Caco-2 (cell line): ENCODE measurements around the gene ACP5. TPM values are rescaled to one million over a fixed set of nuclear protein-coding genes. Genes with fewer than 3 reads are reported as not detected.
"Not testable (repeated sequence)": the region's sequence is repeated elsewhere in the genome, so short reads cannot be mapped to it uniquely, and the experiment has no call there.

Experiments used
- BruUV-seq: library from RNA; stranded (reverse); fragments of 400-500 nt; replicated peaks from 2 replicates; lab custom pipeline; 2021; lab: Mats Ljungman, UMichigan
- CTCF ChIA-PET: fragments of 300-600 bp; sonication (Branson Sonifier 250); formaldehyde crosslinking; loops from one replicate; lab custom pipeline; 2022; ENCODE audit warnings: antibody characterized with exemption; lab: Charles Lee
- POLR2A ChIA-PET: fragments of 300-600 bp; sonication (Branson Sonifier 250); formaldehyde crosslinking; loops from one replicate; lab custom pipeline; 2022; ENCODE audit warnings: antibody characterized with exemption; lab: Charles Lee
- DNase-seq, 2 experiments: peaks; one replicate each; pipeline versions ENCODE4 v3.0.0 to v3.0.0-alpha.2; 2020 to 2022
- H3K27me3 ChIP-seq: replicated peaks from 2 replicates; pipeline ENCODE4 v1.6.0; 2011; ENCODE audit warnings: low read length; ENCODE audit not compliant: control insufficient read depth, insufficient read depth
- H3K36me3 ChIP-seq: 2 replicates; pipeline ENCODE4 v1.5.1; 2011; ENCODE audit warnings: low read length; ENCODE audit not compliant: control insufficient read depth, insufficient read depth
- H3K4me1 ChIP-seq: fragments of 250-450 bp; sonication (Bioruptor Pico); 2 replicates; pipeline ENCODE4 v1.5.1; 2020; ENCODE audit warnings: mild to moderate bottlenecking
- H3K4me3 ChIP-seq: 2 replicates; pipeline ENCODE4 v1.5.1; 2011; ENCODE audit warnings: low read depth, mild to moderate bottlenecking, control low read depth, low read length
- H3K9me3 ChIP-seq: fragments of 250-450 bp; sonication (Bioruptor Pico); 2 replicates; pipeline ENCODE4 v1.5.1; 2020; ENCODE audit warnings: mild to moderate bottlenecking, moderate library complexity
- H3K27ac Mint-ChIP-seq: one replicate; pipeline ENCODE4 v1.8.0; 2022; ENCODE audit warnings: mixed read lengths; ENCODE audit not compliant: unreplicated experiment
- H3K27me3 Mint-ChIP-seq: one replicate; pipeline ENCODE4 v1.8.0; 2022; ENCODE audit warnings: mixed read lengths; ENCODE audit not compliant: insufficient read depth, unreplicated experiment
- H3K36me3 Mint-ChIP-seq: one replicate; pipeline ENCODE4 v1.8.0; 2022; ENCODE audit warnings: mild to moderate bottlenecking, mixed read lengths; ENCODE audit not compliant: insufficient read depth, unreplicated experiment
- H3K4me1 Mint-ChIP-seq: one replicate; pipeline ENCODE4 v1.8.0; 2022; ENCODE audit warnings: low read depth, mixed read lengths; ENCODE audit not compliant: unreplicated experiment
- H3K4me3 Mint-ChIP-seq: one replicate; pipeline ENCODE4 v1.8.0; 2022; ENCODE audit warnings: mild to moderate bottlenecking, moderate library complexity, mixed read lengths; ENCODE audit not compliant: unreplicated experiment
- H3K9me3 Mint-ChIP-seq: one replicate; pipeline ENCODE4 v1.8.0; 2022; ENCODE audit warnings: mixed read lengths; ENCODE audit not compliant: unreplicated experiment
- intact Hi-C: fragments of 100-400 bp; cut with micrococcal nuclease; formaldehyde crosslinking; loops from one replicate; pipeline ENCODE4 v1.10.0; 2022; ENCODE audit not compliant: unreplicated experiment
- total RNA-seq: library from RNA; stranded (reverse); gene quantifications from 2 replicates; pipeline ENCODE4 v1.2.3, GENCODE V29; 2022
- TF ChIP-seq, protein P1 (sequence below), 2 experiments: fragments of 200-600 bp in 1 of 2; IDR thresholded peaks; 1 replicate in 1 of 2; 2 replicates in 1 of 2; pipeline versions ENCODE4 v1.5.1 to v1.8.0; 2011 to 2022; ENCODE audit warnings: antibody characterized with exemption in 1 of 2, control low read depth in 1 of 2, inconsistent platforms in 1 of 2, low read depth in 1 of 2, low read length in 1 of 2, mild to moderate bottlenecking in 1 of 2, moderate library complexity in 1 of 2; ENCODE audit not compliant: insufficient read depth in 1 of 2, severe bottlenecking in 1 of 2, unreplicated experiment in 1 of 2

Gene ACP5
- total RNA-seq, 1 experiment from 2014 or later: 0.48 TPM

DNA sequence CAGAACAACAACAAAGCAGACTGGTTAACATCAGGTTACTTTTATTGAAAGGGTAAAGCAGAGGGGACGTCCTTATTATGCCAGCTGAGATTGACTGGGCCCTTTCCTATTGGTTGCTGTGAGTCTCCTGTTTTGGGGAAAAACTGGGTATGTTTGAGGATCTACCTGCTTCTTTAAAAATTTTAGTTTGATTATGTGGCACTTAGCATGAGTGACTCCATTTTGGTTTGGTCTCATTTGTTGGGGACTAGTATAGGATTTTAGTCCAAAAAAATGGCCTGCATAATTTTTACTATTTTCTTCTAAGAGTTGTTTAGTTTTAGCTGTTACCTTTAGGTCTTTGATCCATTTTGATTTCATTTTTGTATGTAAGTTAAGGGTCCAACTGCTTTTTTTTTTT, 34.3 kb upstream of the ACP5 start:
- BruUV-seq: no TSS peak
- TF ChIP-seq, protein P1, sequence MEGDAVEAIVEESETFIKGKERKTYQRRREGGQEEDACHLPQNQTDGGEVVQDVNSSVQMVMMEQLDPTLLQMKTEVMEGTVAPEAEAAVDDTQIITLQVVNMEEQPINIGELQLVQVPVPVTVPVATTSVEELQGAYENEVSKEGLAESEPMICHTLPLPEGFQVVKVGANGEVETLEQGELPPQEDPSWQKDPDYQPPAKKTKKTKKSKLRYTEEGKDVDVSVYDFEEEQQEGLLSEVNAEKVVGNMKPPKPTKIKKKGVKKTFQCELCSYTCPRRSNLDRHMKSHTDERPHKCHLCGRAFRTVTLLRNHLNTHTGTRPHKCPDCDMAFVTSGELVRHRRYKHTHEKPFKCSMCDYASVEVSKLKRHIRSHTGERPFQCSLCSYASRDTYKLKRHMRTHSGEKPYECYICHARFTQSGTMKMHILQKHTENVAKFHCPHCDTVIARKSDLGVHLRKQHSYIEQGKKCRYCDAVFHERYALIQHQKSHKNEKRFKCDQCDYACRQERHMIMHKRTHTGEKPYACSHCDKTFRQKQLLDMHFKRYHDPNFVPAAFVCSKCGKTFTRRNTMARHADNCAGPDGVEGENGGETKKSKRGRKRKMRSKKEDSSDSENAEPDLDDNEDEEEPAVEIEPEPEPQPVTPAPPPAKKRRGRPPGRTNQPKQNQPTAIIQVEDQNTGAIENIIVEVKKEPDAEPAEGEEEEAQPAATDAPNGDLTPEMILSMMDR (IDR thresholded peaks at IDR 0.05; ENCODE audit: insufficient read depth in 1 of 2, low read depth in 1 of 2, low read length in 1 of 2, severe bottlenecking in 1 of 2, unreplicated experiment in 1 of 2): no peak
- Histone ChIP-seq H3K4me3 (no peak overlapping the region), H3K36me3 (peaks cover 4% of the 10 kb centered on the region), H3K27me3 (no peaks in the 10 kb centered on the region), H3K9me3 (peaks cover 10% of the 10 kb centered on the region), H3K4me1 (no peaks in the 10 kb centered on the region)
- POLR2A ChIA-PET: no interaction called here
- intact Hi-C loops: no loop called here
- no peak for DNase-seq
- H3K4me3 Mint-ChIP-seq: no peak overlapping the region
- no peaks in the 10 kb centered on the region for H3K27me3 Mint-ChIP-seq
- no peak overlapping the region for H3K27ac Mint-ChIP-seq
- peaks cover 9% of the 10 kb centered on the region for H3K9me3 Mint-ChIP-seq
- CTCF ChIA-PET: no interaction called here
- peaks cover 53% of the 10 kb centered on the region for H3K36me3 Mint-ChIP-seq
- H3K4me1 Mint-ChIP-seq: no peaks in the 10 kb centered on the region

DNA sequence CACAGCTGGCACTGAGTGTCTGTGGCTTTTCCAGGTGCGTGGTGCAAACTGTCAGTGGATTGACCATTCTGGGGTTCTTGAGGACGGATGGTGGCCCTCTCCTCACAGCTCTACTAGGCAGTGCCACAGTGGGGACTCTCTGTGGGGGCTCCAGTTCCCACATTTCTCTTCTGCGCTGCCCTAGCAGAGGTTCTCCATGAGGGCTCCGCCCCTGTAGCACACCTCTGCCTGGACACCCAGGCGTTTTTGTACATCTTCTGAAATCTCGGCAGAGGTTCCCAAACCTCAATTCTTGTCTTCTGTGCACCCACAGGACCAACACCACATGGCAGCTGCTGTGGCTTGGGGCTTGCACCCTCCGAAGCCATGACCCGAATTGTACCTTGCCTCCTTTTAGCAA, 29.0 kb upstream of the ACP5 start:
- ChIA-PET POLR2A (no interaction called here), CTCF (no interaction called here)
- H3K36me3 ChIP-seq: peaks cover 6% of the 10 kb centered on the region
- H3K27me3 ChIP-seq: no peaks in the 10 kb centered on the region
- intact Hi-C loops: no loop called here
- H3K4me3 ChIP-seq: no peak overlapping the region
- no peak overlapping the region for H3K27ac Mint-ChIP-seq
- peaks cover 5% of the 10 kb centered on the region for H3K4me1 Mint-ChIP-seq
- H3K9me3 Mint-ChIP-seq: peaks cover 42% of the 10 kb centered on the region
- H3K4me3 Mint-ChIP-seq: no peak overlapping the region
- H3K9me3 ChIP-seq: peaks cover 26% of the 10 kb centered on the region
- peaks cover 64% of the 10 kb centered on the region for H3K36me3 Mint-ChIP-seq
- H3K27me3 Mint-ChIP-seq: no peaks in the 10 kb centered on the region
- no peak for DNase-seq
- TF ChIP-seq, protein P1 (IDR thresholded peaks at IDR 0.05; ENCODE audit: insufficient read depth in 1 of 2, low read depth in 1 of 2, low read length in 1 of 2, severe bottlenecking in 1 of 2, unreplicated experiment in 1 of 2): no peak
- BruUV-seq: no TSS peak
- no peaks in the 10 kb centered on the region for H3K4me1 ChIP-seq

DNA sequence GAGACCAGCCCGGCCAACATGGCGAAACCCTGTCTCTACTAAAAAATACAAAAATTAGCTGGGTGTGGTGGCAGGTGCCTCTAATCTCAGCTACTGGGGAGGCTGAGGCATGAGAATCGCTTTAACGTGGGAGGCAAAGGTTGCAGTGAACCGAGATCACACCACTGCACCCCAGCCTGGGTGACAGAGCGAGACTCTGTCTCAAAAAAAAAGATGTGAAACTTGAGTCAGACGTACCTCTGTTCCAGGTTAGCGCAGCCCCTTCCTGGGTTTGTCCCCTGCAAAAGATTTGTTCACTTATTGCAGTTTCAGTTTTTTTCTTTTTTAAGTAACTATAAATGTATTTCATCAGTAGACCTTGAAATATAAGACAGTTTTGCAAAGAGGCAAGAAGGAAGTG, 22.3 kb upstream of the ACP5 start:
- Mint-ChIP-seq H3K36me3 (peaks cover 50% of the 10 kb centered on the region), H3K9me3 (peaks cover 19% of the 10 kb centered on the region)
- H3K9me3 ChIP-seq, BruUV-seq, H3K4me1 Mint-ChIP-seq, H3K4me3 Mint-ChIP-seq, H3K4me1 ChIP-seq, CTCF ChIA-PET, H3K36me3 ChIP-seq, POLR2A ChIA-PET, intact Hi-C loops, H3K27me3 ChIP-seq, H3K4me3 ChIP-seq, DNase-seq, H3K27me3 Mint-ChIP-seq, H3K27ac Mint-ChIP-seq: not testable (repeated sequence)

DNA sequence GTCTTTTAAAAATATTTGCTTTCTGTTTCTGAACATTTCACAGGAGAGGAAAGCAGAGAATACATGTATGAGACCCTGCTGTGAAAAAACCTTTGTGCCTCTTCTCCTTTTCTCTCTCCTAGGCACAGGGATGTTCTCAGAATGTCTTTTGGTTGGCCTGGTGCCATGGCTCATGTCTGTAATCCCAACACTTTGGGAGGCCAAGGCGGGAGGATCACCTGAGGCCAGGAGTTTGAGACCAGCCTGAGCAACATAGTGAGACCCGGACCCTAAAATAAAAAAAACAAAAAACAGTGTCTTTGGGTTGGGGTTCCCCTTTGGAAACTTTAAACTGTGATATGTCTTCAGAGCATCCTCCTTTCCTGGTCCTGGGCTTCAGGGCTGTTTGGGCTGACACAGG, 21.3 kb upstream of the ACP5 start:
- Histone ChIP-seq H3K36me3 (peaks cover 2% of the 10 kb centered on the region), H3K4me3 (no peak overlapping the region), H3K27me3 (no peaks in the 10 kb centered on the region), H3K4me1 (0 out of 2 replicates have a peak, but pooled peaks cover 3% of the 10 kb centered on the region), H3K9me3 (no peaks in the 10 kb centered on the region)
- intact Hi-C loops: no loop called here
- H3K27me3 Mint-ChIP-seq: no peaks in the 10 kb centered on the region
- H3K4me3 Mint-ChIP-seq: peak overlapping the region; percentile 90
- H3K36me3 Mint-ChIP-seq: peaks cover 41% of the 10 kb centered on the region
- peaks cover 14% of the 10 kb centered on the region for H3K9me3 Mint-ChIP-seq
- H3K4me1 Mint-ChIP-seq: peaks cover 5% of the 10 kb centered on the region
- DNase-seq: no peak
- POLR2A ChIA-PET: no interaction called here
- CTCF ChIA-PET: no interaction called here
- TF ChIP-seq, protein P1 (IDR thresholded peaks at IDR 0.05; ENCODE audit: insufficient read depth in 1 of 2, low read depth in 1 of 2, low read length in 1 of 2, severe bottlenecking in 1 of 2, unreplicated experiment in 1 of 2): no peak
- peak overlapping the region; percentile 94 for H3K27ac Mint-ChIP-seq
- no TSS peak for BruUV-seq
